Stimulated activated CD8-positive, alpha-beta memory T cell treated with anti-CD3 and anti-CD28 coated beads, Interleukin-7, amount 100 ng/mL, for 24 hours (primary cell): ENCODE results near the gene CYP27A1.
"Not testable (repeated sequence)": the region's sequence is repeated elsewhere in the genome, so short reads cannot be mapped to it uniquely, and the experiment has no call there.

Source experiments
- DNase-seq: peaks from one replicate; pipeline ENCODE4 v3.0.0-alpha.2; 2020; ENCODE audit warnings: low read depth

Gene CYP27A1

DNA sequence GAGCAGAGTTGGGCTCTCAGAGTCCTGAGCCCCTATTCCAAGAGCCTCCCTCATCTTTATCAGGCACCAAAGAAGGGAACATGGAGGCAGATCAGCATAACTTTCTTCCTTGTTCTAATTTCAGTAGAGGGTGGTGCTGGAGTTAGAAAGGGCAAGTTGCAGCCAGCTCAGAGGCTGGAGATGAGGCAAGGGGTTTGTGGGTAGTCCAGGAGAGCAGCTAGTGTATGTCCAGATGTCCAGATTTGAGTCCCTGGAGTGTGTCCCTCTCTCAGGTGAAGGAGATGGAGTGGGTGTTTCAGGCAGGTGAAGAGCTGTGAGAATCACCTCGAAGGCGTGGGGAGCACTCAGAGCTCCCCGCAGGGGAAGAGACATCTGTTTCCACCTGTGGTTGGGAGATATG is 50.1 kb downstream of the CYP27A1 start:
- no peak for DNase-seq

DNA sequence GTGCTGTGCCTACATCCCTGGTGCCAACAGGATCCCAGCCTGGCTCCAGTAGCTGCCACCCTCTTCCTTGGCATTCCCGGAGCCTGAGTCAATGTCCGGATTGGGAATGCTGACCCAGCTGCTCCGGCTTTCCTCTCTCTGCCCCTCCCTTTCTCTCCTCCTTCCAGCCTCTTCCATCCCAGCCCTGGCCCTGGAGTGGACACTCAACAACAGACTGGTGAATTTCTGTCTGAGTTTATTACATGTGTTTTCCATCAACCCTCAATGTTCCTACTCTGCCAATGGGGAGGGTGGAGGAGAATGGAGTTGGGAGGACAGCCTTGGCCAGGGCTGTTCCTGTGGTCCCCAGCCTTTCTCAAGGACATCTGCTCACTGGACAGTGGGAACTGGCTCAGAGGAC is 50.6 kb downstream of the CYP27A1 start:
- no peak for DNase-seq

DNA sequence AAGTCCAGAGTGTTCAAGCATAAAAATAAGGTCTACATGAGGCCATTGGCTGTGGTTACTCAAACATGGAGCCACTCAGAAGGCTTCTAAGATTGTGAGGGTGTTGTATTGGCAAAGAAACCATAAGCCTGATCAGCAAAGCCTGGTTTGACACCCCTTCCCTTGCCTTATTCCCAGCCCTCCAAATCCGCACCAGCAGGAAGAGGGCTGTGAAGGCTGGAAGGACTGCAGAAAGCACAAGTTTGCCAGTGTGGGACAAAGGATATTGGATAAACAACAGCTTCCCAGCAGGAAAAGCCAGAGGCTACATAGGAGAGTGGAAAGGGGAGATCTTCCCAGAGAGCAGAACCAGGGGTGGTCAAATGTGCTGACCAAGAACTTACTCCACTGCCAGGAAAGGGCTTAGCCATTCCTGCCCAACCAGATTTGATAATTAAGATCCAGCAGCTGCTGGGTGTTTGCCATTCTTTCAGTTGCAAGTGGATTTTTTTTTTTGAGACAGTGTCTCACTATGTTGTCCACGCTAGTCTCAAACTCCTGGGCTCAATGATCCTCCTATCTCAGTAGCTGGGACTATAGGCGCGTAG is 51.2 kb downstream of the CYP27A1 start:
- no peak for DNase-seq

DNA sequence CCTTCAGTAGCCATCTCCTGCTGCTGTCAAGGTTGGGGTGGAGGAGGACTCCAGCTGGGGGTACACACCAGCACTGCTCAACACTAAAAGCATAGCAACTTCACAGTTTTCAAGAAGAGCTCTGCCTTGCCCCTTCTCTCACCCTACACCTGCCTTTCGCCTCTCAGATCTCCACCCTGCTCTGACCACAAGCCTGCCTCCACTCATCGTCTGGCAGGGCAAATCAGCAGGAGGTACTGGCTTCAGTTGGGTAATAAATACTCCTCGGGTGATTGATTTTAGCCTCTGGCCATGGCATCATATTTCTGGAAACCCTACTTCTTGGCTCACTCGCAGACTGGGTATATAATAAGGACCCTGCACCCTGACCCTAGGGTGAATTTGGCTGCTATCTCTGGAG is 52.7 kb downstream of the CYP27A1 start:
- no peak for DNase-seq

DNA sequence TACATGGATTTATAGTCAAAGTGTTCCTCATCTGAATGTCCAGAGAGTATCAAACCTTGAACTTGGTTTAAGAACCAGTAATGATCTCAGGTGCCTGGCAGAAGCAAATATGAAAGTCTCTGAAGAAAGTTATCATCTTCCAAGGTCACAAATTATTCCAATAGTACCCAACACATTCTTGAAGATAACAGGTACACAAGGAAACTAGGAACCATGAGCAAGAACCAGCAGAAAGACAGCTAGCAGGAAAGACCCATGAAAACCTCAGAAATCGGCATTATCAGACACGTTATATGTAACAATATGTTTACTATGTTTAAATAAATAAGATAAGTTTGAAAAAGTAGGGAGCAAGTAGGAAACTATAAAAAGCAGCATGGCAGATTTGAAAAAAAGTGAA is 55.5 kb downstream of the CYP27A1 start:
- DNase-seq = no peak

DNA sequence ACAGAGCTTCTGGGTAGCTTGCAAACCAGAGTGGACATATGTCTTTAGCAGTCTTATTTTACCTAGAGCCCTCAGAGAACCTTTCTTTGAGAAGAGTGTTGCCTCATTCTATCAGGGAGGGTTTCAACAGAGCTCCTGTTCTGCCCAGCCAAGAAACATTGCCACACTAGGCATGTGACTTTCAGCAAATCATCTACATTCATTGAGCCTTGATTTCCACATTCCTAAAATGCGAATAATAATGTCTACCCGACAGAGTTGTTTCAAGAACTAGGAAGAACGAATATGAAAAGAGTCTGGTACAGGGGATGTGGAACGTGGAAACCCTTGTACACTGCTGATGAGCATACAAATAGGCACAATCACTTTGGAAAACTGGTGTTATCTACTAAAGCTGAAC is 57.5 kb downstream of the CYP27A1 start:
- DNase-seq = no peak

DNA sequence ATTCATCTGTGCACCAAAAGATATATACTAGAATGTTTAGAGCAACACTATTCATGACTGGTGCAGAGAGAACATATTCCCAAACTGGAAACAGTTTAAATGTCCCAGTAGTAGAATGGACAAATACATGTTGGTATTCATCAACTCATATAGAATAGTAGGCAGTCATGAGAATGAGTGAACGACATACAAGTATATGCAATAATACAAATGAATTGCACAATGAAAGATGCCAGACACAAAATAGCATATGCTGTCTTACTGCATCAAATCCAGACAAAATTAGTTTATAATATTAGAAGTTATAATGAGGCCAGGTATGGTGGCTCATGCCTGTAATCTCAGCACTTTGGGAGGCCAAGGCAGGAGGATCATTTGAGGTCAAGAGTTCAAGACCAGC is 57.9 kb downstream of the CYP27A1 start:
- no peak for DNase-seq

DNA sequence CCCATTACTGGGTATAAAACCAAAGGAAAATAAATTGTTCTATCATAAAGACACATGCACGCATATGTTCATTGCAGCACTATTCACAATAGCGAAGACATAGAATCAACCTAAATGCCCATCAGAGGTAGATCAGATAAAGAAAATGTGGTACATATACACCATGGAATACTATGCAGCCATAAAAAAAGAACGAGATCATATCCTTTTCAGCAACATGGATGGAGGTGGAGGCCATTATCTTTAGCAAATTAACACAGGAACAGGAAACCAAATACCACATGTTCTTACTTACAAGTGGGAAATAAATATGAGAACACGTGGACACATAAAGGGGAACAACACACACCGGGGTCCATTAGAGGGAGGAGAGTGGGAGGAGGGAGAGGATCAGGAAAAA is 62.4 kb downstream of the CYP27A1 start:
- DNase-seq = not testable (repeated sequence)

DNA sequence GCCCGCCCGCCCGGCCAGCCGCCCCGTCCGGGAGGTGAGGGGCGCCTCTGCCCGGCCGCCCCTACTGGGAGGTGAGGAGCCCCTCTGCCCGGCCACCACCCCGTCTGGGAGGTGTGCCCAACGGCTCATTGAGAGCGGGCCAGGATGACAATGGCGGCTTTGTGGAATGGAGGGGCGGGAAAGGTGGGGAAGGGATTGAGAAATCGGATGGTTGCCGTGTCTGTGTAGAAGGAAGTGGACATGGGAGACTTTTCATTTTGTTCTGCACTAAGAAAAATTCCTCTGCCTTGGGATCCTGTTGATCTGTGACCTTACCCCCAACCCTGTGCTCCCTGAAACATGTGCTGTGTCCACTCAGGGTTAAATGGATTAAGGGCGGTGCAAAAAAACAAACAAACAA is 65.0 kb downstream of the CYP27A1 start:
- not testable (repeated sequence) for DNase-seq

DNA sequence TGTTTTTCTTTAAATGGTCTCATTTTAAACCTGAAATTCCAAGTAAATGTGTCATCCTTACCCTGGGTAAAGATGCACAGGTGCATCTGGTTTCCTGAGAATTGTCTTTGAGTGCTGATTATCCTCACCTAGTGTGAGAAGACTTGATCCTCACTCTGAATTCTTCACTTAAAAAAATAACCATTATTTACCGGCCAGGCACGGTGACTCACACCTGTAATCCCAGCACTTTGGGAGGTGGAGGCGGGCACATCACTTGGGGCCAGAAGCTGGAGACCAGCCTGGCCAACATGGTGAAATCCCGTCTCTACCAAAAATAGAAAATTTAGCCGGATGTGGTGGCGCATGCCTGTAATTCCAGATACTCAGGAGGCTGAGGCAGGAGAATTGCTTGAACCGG is 67.8 kb downstream of the CYP27A1 start:
- DNase-seq = no peak

DNA sequence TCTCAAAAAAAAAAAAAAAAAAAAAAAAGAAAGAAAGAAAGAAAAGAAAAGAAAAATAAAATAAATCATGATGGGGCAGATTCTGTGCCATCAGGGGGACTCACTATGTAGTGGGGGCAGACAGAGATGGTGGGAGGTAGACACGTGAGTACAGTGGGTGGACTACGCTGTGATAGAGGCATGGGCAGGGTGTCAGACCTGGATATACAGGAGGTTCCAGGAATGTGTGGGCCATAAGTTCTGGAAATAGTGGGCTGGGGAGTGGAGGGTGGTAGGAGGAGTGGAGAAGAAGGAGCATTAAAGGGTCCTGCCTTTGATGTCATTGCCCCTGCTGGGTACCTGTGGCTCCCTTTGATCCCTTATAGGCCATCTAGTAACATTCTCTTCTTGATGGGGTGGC is 68.8 kb downstream of the CYP27A1 start:
- DNase-seq = no peak

DNA sequence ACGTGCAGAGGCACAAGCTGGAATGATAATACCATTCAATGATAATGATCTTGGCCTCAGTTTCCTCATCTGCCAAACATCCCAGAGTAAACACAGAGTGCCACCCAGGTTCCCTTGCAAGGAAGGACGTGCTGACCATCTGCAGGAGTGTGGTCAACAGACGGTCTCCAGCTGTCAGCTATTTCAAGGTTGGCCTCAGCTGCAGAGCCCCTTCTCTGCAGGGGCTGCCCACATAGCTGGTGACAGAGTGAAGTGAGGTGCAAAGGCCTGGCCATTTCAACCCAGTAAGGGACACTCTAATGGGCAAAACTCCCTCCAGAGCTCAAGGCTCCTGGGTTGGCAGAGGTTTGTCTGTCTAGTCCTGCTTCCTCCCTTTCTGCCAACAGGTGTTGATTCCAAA is 69.3 kb downstream of the CYP27A1 start:
- DNase-seq = no peak

DNA sequence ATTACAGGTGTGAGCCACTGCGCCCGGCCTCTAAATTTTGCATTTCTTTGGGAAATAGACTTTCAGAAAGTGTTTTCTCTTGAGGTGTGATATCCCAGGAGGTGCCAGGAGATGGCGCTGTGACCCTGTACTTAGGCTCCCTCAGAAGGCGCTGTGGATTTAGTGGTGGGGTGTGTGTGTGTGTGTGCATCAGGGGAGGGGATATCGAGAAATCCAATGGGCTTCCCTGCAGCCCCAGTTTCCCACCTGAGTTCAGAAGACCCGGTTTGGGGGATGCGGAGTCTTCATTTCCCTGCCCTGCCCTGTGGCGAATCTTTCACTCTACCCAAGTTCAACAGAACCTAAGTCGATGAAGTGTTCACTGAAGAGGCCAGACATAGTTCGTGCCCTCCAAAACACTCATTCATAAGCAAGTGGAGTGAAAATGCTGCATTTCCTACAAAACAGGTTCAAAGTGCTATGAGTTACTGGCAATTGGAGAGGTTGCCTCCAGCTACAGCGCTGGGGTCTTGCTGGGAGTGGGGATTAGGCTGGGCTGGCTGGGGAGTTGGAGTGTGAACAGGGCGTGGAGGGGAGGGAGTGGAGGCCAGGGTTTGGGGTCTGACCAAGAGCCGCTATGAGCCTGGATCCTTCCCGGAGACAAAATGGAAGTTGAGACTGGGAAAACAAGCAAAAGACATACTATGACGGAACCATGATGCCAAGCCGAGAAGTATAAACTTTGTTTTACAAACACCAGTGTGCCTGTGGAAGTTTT is 71.1 kb downstream of the CYP27A1 start:
- peak; percentile 45 for DNase-seq

DNA sequence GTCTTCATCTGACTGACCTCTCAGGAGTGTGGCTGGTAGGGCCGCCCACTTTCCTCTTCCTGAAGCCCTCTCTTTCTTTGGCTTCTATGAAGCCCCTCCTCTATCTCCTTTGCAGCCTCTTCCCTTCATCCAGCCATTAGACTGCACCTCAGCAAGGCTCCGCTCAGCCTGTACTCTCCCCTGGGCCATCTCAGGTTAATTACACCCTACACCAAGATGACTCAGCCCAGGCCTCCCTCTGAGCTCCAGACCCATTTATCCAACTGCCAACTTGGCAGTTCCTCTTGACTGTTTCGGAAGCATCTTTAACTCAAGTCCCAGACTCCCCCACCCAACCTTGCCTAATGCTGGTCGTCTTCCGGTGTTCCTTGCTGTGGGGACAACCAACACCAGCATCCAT is 71.8 kb downstream of the CYP27A1 start:
- no peak for DNase-seq

DNA sequence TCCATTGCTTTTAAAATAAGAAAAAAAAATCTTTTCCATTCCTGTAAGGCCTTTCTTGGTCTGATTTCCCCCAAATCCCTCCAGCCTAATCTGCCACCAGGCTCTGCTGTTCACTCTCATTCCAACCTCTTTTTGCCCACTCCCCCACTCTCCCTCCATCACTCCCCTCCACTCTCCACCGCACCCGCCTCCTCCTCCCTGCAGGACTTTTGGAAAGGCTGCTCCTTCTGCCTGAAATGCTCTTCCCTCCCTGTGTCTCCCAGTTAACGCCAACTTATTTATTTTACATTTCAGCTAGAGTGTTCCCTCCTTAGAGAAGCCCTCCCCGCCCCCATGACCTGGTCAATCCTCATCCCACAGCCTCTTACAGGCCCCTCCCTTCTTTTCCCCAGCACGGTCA is 72.9 kb downstream of the CYP27A1 start:
- no peak for DNase-seq

DNA sequence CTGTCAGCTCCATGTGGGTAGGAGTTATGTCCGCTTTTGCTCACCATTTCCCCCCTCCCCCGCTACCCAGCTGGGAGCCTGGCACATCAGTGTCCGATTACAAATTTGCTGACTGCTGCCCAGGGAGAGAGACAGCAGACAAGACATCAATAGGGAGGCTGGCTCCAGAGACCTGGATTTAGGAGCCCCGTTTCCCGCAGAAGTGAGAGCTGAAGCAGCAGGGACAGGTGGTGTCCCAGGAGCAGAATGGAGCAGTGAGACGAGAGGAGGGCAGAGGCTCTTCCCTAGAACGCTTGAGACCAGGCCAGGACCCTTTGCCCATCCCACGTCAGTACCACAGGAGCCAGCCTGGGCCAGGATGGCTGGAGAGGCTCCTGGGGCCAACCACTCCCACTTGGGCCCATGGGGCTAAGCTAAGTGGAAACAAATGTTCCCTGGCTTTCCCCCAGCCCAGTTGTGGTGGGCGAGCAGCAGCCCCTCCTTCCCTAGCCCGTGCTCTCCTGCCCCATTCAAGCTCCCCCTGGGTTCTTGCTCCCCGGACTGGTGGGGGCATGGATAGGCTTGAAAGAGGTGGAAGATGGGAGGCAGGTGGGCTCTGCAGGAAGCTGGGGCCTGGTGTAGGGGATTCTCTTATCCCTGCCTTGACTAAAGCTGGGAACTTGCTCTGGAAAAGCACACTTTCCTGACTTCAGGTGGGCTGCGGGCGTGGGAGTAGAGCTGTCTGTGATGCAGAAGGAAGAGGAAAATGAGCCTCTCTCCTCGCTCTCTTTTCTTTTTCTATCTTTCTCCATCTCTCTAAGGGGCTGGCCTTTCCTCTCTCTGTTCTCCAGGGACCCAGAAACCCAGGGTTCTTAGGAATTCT is 73.6 kb downstream of the CYP27A1 start:
- DNase-seq = no peak

DNA sequence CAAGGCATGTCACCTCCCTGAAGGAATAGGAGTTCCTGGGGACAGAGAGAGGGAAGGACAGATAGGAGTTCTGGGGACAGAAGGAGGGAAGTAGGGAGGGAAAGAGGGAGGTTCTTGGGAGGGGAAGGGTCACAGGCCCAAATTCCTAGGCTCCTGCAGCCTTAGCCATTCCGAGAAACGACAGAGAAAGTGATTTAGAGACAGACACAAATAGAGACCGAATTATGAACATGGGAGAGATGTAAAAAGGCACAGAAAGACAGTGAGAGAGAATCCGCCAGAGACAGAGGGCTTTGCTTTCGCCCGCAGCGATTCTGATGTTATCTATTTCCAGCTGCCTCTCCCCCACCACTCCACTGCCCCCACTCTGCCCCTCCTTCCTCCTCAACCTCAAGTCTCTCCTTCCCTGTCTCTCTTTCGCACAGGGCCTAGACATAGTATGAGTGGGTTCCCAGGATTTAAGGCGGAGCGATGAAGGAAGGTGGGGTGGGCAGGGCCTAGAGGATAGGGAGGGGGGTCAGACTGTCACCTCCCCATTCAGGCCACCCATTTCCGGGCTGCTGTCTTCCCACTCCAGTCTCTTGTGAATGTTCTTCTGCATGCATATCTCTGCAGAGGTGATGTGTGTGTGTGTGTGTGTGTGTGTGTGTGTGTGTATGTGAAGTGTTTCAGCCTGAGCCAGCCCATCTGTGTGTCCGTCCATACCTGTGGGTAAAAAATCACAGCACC is 74.4 kb downstream of the CYP27A1 start:
- DNase-seq = no peak

DNA sequence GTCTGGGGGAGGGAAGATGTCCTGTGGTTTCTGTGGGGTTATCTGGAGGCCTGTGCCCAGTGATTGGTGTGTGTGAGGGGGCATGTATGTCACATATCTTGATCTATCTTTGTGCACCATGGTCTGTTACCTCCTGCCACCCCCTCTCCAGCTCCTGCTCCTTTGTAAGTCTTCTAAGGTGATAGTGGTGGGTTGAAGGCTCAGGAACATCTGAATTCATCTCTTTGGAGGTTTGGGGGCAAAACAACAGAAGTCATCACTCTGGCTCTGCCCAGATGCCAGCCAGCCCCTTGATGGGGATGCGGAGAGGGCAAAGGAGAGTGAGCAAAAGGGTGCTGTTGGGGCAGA is 74.9 kb downstream of the CYP27A1 start:
- DNase-seq = no peak

DNA sequence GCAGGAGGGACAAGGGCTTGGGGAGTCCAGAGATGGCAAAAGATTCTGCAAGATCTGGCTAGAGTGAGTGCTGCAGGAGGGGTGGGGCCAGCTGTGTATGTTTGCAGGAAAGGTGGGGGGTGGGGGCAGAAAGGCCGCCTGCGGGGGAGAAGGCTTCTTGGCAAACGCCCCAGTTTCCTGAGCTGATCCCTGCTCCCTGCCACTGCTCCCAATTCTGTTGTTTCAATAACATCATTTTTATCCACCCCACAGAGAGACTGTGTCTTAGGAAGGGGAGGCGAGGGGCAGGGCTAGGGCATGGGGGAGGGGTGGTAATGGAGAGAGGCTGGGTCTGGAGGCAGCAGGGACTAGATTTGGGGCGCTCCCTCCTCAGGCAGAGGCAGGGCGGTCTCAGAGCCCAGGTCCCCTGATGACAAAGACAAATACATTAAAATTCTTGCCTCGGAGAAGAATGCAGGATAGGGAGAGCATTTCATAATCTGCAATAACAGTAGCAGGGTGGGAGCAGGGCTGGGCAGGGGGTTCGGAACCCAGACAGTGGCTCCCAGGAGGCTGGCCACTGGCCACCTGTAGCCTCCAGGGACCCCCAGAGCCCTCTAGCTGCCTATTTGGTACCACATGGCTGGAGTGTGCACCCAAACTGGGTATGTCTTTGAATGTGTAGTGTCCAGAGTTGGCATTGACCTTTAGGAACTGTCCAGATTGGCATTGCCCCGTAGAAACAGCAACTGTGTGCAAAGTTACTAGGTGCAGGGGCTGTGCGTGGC is 75.6 kb downstream of the CYP27A1 start:
- DNase-seq = no peak

DNA sequence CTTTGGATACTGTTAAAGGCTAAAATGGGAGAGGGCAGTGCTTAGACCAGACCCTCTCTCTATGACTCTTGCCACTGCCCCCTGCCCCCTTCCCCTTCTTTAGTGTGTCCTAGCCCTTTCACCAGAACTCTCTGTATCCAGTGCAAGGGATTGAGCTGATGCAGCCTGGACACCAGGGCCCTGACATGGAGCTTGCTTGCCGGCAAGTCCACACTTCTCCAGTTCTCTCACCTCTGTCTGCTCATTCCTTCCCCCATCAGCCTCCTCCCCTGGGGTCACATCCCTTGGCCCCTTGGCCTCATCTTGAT is 76.1 kb downstream of the CYP27A1 start:
- no peak for DNase-seq

DNA sequence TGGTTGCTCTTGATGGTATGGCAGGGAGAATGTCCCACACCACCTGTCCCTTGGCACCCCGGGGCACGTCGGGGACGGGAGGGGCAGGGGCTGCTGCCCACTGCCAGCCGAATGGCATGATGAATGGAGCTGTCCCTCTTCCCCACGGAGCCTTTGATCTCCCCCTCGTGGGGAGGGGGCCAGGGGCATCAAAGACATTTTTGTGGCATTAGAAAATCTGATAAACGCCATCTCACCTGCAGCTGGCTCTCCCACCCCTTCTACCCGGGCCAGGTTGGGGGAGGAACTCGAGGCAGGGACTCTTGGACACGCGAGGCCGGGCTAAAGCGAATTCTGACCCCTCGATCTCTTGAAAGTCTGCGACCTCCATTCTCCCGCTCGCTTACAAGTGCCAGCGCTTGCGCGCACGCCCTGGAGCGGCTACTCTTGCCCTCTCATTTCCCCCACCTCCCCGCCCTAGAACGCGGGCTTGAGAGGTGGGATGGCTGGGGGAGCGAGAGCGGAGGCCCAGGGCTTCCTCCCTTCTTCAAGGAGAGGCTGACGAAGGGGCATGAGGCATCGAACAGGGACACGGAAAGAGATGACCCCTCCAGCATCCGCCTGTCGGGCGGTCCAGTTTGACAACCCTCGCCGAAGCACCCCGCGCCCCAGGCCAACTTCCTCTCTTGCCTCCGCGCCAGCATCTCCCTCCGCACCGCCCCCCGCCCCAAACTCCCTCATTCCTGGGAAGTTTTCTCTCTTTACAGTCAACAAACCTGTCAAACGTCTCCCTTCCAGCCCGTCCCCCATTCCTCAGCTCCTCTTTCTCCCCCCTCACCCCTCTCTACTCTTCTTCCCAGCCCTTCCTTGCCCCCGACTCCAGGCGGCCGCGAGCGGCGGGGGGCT is 77.0 kb downstream of the CYP27A1 start:
- no peak for DNase-seq
